IPS-NIHi11 (cell line): ENCODE data around the gene KRABD2.
A peak's percentile ranks its signal among the peaks of the same experiment; 100 is the strongest.
"Not testable (repeated sequence)": the region's sequence is repeated elsewhere in the genome, so short reads cannot be mapped to it uniquely, and the experiment has no call there.

ENCODE experiments used
- DNase-seq: peaks from one replicate; pipeline ENCODE4 v3.0.0; 2012; ENCODE audit warnings: mixed read lengths, low spot score

KRABD2 gene

GRCh38 chr17:8360751-8361150 is 15.8 kb downstream of the KRABD2 start:
- no peak for DNase-seq

- no peak for DNase-seq
These were observed 16.2 kb downstream of the KRABD2 start for GRCh38 chr17:8360260-8360659.

GRCh38 chr17:8359769-8360168 is 16.7 kb downstream of the KRABD2 start:
- no peak for DNase-seq

GRCh38 chr17:8357910-8358309 is 18.6 kb downstream of the KRABD2 start:
- DNase-seq, result no peak

GRCh38 chr17:8354236-8354635 is 22.3 kb downstream of the KRABD2 start:
- DNase-seq, result no peak

- no peak for DNase-seq
These were observed 22.8 kb downstream of the KRABD2 start for GRCh38 chr17:8353736-8354135.

- DNase-seq, result no peak
These were observed 26.2 kb downstream of the KRABD2 start for GRCh38 chr17:8350339-8350738.

- not testable (repeated sequence) for DNase-seq
These were observed 29.5 kb downstream of the KRABD2 start for GRCh38 chr17:8347001-8347400.

- DNase-seq, result no peak
These were observed 30.4 kb downstream of the KRABD2 start for GRCh38 chr17:8345951-8346665.

GRCh38 chr17:8345052-8345690 is 31.3 kb downstream of the KRABD2 start:
- no peak for DNase-seq

GRCh38 chr17:8341456-8341855 is 35.0 kb downstream of the KRABD2 start:
- peak; percentile 63 for DNase-seq

- no peak for DNase-seq
These were observed 37.0 kb downstream of the KRABD2 start, which contains the start of gene ODF4 for GRCh38 chr17:8339540-8339939. Gene ODF4, plus strand, starts transcription at chr17:8339840. Its CDS starts 212 bp downstream, at chr17:8340052.

GRCh38 chr17:8338753-8339140 is 37.8 kb downstream of the KRABD2 start:
- no peak for DNase-seq

GRCh38 chr17:8337802-8338752 is 38.4 kb downstream of the KRABD2 start:
- peak; percentile 22 for DNase-seq

- no peak for DNase-seq
These were observed 43.2 kb downstream of the KRABD2 start for GRCh38 chr17:8333281-8333680.

GRCh38 chr17:8332688-8333087 is 43.8 kb downstream of the KRABD2 start:
- no peak for DNase-seq

GRCh38 chr17:8332128-8332527 is 44.4 kb downstream of the KRABD2 start:
- no peak for DNase-seq

- no peak for DNase-seq
These were observed 49.2 kb downstream of the KRABD2 start for GRCh38 chr17:8327303-8327649.
